Fibroblast of mammary gland (primary cell): Measurements from ENCODE around the gene FOXN3.

Experiments
- DNase-seq: peaks from one replicate; pipeline ENCODE4 v3.0.0-alpha.2; 2010; ENCODE audit warnings: low read depth
- H3K4me3 ChIP-seq: 2 replicates; pipeline ENCODE4 v1.5.1; 2011; ENCODE audit warnings: low read depth, mild to moderate bottlenecking, low read length, moderate library complexity; ENCODE audit not compliant: control insufficient read depth
- CTCF ChIP-seq: conservative IDR thresholded peaks from 2 replicates; pipeline ENCODE4 v1.5.1; 2011; ENCODE audit warnings: low read depth, low read length, inconsistent platforms; ENCODE audit not compliant: control insufficient read depth, insufficient read depth

Gene FOXN3

DNA sequence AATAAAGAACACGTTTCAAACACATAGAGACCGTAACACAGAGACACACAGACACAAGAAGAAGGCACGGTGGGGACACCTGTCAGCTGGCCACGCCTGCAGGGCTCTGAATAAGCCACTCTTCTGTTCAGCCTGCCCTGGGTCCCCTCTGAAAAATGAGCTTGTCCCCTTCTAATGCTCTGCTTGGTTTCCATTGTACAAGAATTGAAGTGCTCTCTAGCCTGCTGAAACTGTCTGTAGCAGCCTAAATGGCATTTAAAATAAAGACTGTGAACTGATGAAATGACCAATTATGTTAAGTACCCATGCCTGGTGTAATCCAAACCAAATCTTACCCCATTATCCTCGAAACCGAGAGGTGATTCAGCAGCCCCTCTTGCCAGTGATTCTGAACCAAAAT lies 139.8 kb downstream of the FOXN3 start:
- no peak for TF ChIP-seq CTCF
- H3K4me3 ChIP-seq = no peak overlapping the region
- no peak for DNase-seq

DNA sequence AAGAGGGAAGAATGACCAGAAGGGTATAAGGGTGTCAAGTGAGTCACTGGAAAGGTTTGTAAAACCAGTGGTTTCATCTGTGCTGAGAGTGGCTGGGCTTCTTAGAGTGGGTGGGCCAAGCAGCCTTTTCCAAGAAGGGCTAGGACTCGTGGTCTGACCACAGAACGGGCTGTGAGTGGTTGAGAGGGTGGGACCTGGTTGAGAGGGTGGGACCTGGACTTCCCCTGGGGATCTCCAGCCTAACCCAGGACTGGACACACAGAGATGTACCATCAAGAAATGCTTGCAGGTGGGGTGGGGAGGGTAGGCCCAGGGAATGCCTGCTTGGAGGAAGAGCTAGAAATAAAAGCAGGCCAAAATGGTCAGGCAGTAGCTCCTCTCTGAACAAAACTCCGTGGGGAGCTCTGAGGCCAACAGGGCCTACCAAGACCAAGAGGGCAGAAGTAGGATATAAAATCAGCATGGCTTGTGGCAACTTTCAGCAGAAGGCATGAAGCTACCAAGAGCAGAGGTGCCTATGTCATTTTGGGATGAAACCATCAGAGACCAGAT lies 140.5 kb downstream of the FOXN3 start:
- DNase-seq = peak; percentile 51
- H3K4me3 ChIP-seq = no peak overlapping the region
- no peak for TF ChIP-seq CTCF

DNA sequence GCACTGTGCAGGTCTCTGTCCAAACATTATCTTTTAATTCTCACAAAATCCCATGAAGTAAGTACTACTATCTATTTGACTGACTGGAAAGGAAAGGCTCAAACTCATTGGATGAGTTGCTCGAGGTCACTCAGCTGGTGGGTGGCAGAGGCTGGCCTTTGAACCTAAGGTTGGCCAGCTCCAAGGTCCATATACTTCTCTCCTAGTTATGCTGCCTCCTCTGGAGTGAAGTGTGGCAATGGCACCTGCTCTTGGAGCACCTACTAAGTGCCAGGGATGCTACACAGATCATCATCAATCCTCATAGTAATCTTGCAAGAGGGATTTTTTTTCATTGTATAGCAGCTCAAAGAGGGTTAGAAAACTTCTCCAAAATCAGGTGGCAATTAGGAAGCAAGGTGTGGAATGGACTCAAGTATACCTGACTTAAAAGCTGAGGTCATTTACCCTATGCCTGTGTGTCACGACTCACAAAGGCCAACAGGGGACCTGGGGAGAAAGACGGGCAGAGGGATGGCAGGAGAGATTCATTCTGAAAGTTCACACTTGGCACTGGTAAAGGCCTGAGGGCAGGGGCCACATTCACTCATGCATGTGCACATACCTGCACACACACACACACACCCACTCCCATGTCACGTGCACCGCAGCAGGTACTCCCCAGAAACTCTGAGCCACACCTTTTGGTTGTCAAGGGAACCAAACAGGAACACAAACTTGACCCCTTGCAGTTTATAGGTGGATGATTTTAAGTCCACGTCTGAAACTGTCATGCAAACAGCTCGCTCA lies 146.4 kb downstream of the FOXN3 start:
- no peak for DNase-seq
- no peak overlapping the region for H3K4me3 ChIP-seq
- no peak for TF ChIP-seq CTCF

GRCh38 chr14:89269404-89269803 lies 147.6 kb downstream of the FOXN3 start:
- no peak overlapping the region for H3K4me3 ChIP-seq
- TF ChIP-seq CTCF = no peak
- DNase-seq = no peak

- H3K4me3 ChIP-seq = no peak overlapping the region
- TF ChIP-seq CTCF = no peak
- DNase-seq = no peak
Observed at GRCh38 chr14:89268514-89268913, 148.5 kb downstream of the FOXN3 start.

DNA sequence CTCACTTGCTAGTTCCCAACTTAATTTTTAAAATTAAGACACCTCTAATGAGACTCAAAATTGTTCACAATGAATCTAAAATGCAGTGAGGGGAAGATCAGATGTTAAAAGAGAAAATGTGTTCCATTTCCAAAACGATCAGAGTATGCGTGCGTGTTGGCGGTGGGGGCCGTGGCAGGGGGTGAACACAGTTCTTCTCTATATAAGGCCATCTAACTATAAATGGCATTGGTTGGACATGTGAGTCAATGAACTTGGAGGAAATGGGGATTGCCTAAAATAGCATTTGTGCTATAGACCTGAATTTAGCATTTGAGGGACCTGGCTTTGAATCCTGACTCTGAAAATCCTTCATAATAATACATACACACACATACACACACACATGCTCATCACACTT lies 149.4 kb downstream of the FOXN3 start:
- no peak overlapping the region for H3K4me3 ChIP-seq
- no peak for DNase-seq
- TF ChIP-seq CTCF = no peak

GRCh38 chr14:89267163-89267562 lies 149.9 kb downstream of the FOXN3 start:
- no peak for TF ChIP-seq CTCF
- H3K4me3 ChIP-seq = no peak overlapping the region
- no peak for DNase-seq
